HepG2 (cell line): ENCODE results near the gene ARL2. TPM values are rescaled to one million over a fixed set of nuclear protein-coding genes. Genes with fewer than 3 reads are reported as not detected.
A peak's percentile ranks its signal among the peaks of the same experiment; 100 is the strongest.

ENCODE experiments used
- GATAD2A ChIP-seq: IDR thresholded peaks from 2 replicates; pipeline ENCODE4 v1.6.1; 2016
- HNRNPLL ChIP-seq: fragments of 200-400 bp; formaldehyde crosslinking; IDR thresholded peaks from 2 replicates; pipeline ENCODE4 v1.6.1; 2017; ENCODE audit warnings: mild to moderate bottlenecking, low read depth, low read length; ENCODE audit not compliant: poor library complexity, severe bottlenecking
- JUND ChIP-seq: sonication (generic); formaldehyde crosslinking; IDR thresholded peaks from 2 replicates; pipeline ENCODE4 v1.8.0; 2022; ENCODE audit warnings: mild to moderate bottlenecking, missing genetic modification reagents
- MAFK ChIP-seq, 2 experiments: IDR thresholded peaks in 1 of 2; conservative IDR thresholded peaks in 1 of 2; 2 replicates each; pipeline ENCODE4 v1.6.1; 2011; ENCODE audit warnings: improper control_type of control experiment in 2 of 2, low read length in 2 of 2
- NFKB2 ChIP-seq: sonication (generic); formaldehyde crosslinking; IDR thresholded peaks from 2 replicates; pipeline ENCODE4 v1.4.0; 2020; ENCODE audit warnings: missing genetic modification reagents, borderline replicate concordance
- PHF5A ChIP-seq: IDR thresholded peaks from one replicate; pipeline ENCODE4 v1.6.1; 2018; ENCODE audit warnings: low read depth, missing genetic modification reagents; ENCODE audit not compliant: unreplicated experiment
- POLR2AphosphoS2 ChIP-seq: IDR thresholded peaks from 2 replicates; pipeline ENCODE4 v1.6.1; 2011; ENCODE audit warnings: low read depth, low read length, improper control_type of control experiment
- STAG1 ChIP-seq: sonication (generic); formaldehyde crosslinking; IDR thresholded peaks from 2 replicates; pipeline ENCODE4 v1.4.0; 2020; ENCODE audit warnings: missing genetic modification reagents
- TOPORS ChIP-seq: sonication (generic); formaldehyde crosslinking; IDR thresholded peaks from 2 replicates; pipeline ENCODE4 v1.8.0; 2023; ENCODE audit warnings: mild to moderate bottlenecking, missing genetic modification reagents
- ZBTB40 ChIP-seq, 2 experiments: fragments of 450-650 bp in 1 of 2; sonication (generic) in 1 of 2; formaldehyde crosslinking in 1 of 2; IDR thresholded peaks; 2 replicates each; pipeline versions ENCODE4 v1.6.1 to v1.8.0; 2016 to 2022; ENCODE audit warnings: antibody characterized with exemption in 1 of 2, mild to moderate bottlenecking in 1 of 2, missing genetic modification reagents in 1 of 2
- ZBTB46 ChIP-seq: sonication (generic); formaldehyde crosslinking; IDR thresholded peaks from 2 replicates; pipeline ENCODE4 v1.4.0; 2020; ENCODE audit warnings: mild to moderate bottlenecking, missing genetic modification reagents, borderline replicate concordance
- ZMYM4 ChIP-seq: sonication (generic); formaldehyde crosslinking; IDR thresholded peaks from 2 replicates; pipeline ENCODE4 v1.8.1; 2023; ENCODE audit warnings: mild to moderate bottlenecking, missing genetic modification reagents
- ZNF382 ChIP-seq: sonication (generic); formaldehyde crosslinking; IDR thresholded peaks from 2 replicates; pipeline ENCODE4 v1.5.0; 2020; ENCODE audit warnings: missing genetic modification reagents, mild to moderate bottlenecking, borderline replicate concordance
- ZNF510 ChIP-seq: sonication (generic); formaldehyde crosslinking; IDR thresholded peaks from 2 replicates; pipeline ENCODE4 v1.4.0; 2020; ENCODE audit warnings: low read depth, mild to moderate bottlenecking, missing genetic modification reagents
- ZNF687 ChIP-seq: sonication (generic); formaldehyde crosslinking; IDR thresholded peaks from 2 replicates; pipeline ENCODE4 v1.5.1; 2020; ENCODE audit warnings: mild to moderate bottlenecking, missing genetic modification reagents, moderate library complexity
- polyA plus RNA-seq, 8 experiments: library from polyadenylated mRNA; depleted of rRNA in 3 of 8; stranded (reverse) in 7 of 8; unstranded in 1 of 8; fragments of >200 nt; fragmentation: Illumina TruSeq in 4 of 8; extraction: Trizol in 4 of 8; gene quantifications; 2 replicates each; pipeline versions ENCODE4 v1.2.1 to v1.2.3, GENCODE V29; 2011 to 2016; ENCODE audit warnings: low read depth in 4 of 8, missing spikeins in 1 of 8, mixed read lengths in 1 of 8; ENCODE audit not compliant: insufficient read depth in 1 of 8
- total RNA-seq, 5 experiments: library from RNA; depleted of rRNA; stranded (reverse); fragments of >200 nt; fragmentation: Illumina TruSeq; extraction: Trizol; gene quantifications; 2 replicates each; pipeline ENCODE4 v1.2.3, GENCODE V29; 2016; ENCODE audit warnings: low read depth in 1 of 5

ARL2 gene
- total and polyA plus RNA-seq, 2 of the 13 experiments (the other 11 are each of a cell fraction or from before 2014, with no cell fraction given): 82.9 to 84.4 TPM

GRCh38 chr11:65060913-65061408 lies 47.0 kb downstream of the ARL2 start (continued):
- peak; percentile 36; the same call in 1 of the 2 replicates for TF ChIP-seq ZNF687
- no peak for TF ChIP-seq ZNF510
- TF ChIP-seq HNRNPLL: no peak
- TF ChIP-seq NFKB2 (CRISPR knock-in tag): peak; percentile 31; the same call in 1 of the 2 replicates
- TF ChIP-seq TOPORS (CRISPR knock-in tag): no peak
- TF ChIP-seq ZBTB40 (IDR thresholded peaks at IDR 0.05): no peak
- TF ChIP-seq ZBTB40 (CRISPR knock-in tag; IDR thresholded peaks at IDR 0.05): no peak
- TF ChIP-seq MAFK (conservative IDR thresholded peaks at IDR 0.05 in 1 of 2, IDR thresholded peaks at IDR 0.05 in 1 of 2; ENCODE audit: low read length in 2 of 2): no peak
- peak; percentile 70 for TF ChIP-seq STAG1 (CRISPR knock-in tag)
- TF ChIP-seq GATAD2A (CRISPR knock-in tag): no peak
- TF ChIP-seq ZBTB46 (CRISPR knock-in tag): no peak
- no peak for TF ChIP-seq JUND
- TF ChIP-seq ZMYM4 (CRISPR knock-in tag): 0 out of 2 replicates have a peak, but pooled peaks have one; percentile 24
- no peak for TF ChIP-seq PHF5A
- TF ChIP-seq POLR2AphosphoS2: no peak
- TF ChIP-seq ZNF382: no peak
